ENCODE measurements around the gene CACNB2.

DNA sequence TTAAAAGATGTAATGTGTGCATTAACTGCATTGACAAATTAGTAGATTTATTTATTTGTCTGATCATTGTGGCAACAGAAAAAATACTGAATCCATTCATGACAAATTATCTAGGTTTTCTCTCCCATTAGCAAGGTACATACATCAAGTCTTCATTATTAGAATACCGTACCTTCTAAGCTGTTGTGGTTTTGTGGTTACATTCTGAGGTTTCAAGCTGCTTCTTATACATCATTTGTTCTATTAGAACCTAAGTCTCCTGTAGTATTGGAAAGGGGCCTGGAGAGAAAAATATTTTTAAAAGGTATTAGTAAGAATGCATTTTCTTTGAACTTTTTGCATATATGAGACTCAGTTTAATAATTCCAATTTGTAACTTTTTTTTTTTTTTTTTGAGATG, 26.3 kb upstream of the CACNB2 start:
- TF ChIP-seq, protein P1, sequence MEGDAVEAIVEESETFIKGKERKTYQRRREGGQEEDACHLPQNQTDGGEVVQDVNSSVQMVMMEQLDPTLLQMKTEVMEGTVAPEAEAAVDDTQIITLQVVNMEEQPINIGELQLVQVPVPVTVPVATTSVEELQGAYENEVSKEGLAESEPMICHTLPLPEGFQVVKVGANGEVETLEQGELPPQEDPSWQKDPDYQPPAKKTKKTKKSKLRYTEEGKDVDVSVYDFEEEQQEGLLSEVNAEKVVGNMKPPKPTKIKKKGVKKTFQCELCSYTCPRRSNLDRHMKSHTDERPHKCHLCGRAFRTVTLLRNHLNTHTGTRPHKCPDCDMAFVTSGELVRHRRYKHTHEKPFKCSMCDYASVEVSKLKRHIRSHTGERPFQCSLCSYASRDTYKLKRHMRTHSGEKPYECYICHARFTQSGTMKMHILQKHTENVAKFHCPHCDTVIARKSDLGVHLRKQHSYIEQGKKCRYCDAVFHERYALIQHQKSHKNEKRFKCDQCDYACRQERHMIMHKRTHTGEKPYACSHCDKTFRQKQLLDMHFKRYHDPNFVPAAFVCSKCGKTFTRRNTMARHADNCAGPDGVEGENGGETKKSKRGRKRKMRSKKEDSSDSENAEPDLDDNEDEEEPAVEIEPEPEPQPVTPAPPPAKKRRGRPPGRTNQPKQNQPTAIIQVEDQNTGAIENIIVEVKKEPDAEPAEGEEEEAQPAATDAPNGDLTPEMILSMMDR (conservative IDR thresholded peaks at IDR 0.05; ENCODE audit: low read depth, low read length), result no peak
- TF ChIP-seq EZH2 (IDR thresholded peaks at IDR 0.05; ENCODE audit: borderline replicate concordance, low read depth, low read length, poor library complexity, severe bottlenecking), result no peak
